GM19025 (cell line): ENCODE data around the gene SIRT6.
"Not testable (repeated sequence)": the region's sequence is repeated elsewhere in the genome, so short reads cannot be mapped to it uniquely, and the experiment has no call there.

Source experiments
- ATAC-seq: cut with Tn5 transposase; IDR thresholded peaks from one replicate; pipeline ENCODE4 v1.9.1; 2021; ENCODE audit warnings: mild to moderate bottlenecking, low read depth, moderate library complexity; ENCODE audit not compliant: unreplicated experiment

The SIRT6 gene

DNA sequence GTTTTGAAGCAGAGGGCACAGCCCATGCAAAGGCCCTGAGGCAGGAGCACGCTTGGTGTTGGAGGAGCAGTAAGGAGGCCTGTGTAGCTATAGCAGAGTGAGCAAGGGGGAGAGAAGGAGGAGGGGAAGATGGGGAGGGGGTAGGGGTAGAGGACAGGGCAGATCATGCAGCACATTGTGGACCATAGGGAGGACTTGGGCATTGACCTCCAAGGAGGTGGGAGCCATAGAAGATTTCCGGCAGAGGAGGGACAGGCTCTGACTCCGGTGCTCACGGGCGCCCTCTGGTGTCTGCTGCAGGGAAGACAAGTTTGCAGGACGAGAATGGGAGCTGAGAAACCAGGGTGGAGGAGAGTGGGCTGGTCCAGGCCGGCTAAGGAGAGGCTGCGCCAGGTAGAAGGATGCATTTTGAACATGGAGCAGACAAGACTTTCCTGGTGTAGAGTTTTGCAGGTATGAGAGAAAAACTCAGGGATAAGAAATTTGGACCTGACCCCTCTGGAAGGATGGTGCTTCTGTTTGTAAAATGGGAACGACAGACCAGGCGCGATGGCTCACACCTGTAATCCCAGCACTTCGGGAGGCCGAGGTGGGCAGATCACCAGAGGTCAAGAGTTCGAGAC lies 42.6 kb downstream of the SIRT6 start:
- no peak for ATAC-seq

DNA sequence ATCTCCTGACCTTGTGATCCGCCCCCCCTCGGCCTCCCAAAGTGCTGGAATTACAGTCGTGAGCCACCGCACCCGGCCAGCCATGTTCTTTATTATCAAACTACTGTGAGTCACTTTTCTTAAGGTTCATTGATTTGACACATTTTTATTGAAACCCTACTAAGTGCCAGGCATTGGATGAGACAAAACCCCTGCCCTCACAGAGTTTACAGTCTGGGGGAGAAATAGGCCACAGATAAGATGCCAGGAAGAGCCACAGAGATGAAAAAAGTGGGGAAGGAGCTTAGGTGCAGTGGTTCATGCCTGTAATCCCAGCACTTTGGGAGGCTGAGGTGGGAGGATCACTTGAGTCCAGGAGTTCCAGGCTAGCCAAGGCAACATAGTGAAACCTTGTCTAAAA lies 43.9 kb downstream of the SIRT6 start:
- no peak for ATAC-seq

DNA sequence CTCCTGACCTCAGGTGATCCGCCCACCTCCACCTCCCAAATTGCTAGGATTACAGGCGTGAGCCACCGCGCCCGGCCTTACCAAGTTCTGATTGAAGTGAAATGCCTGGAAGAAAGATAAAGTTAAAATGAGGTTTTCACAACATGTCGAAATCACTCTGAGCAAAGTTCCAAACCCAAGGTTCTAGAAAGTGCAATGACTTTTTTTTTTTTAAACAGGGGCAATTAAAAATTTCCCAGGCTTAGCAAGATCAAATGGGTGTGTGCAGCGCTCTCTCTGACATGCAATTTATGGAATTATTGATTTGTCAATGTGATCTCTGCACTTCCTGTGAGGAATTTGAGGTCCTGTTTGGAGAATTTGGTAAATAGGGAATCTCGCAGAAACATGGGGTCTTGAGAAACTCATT lies 45.7 kb downstream of the SIRT6 start:
- no peak for ATAC-seq

DNA sequence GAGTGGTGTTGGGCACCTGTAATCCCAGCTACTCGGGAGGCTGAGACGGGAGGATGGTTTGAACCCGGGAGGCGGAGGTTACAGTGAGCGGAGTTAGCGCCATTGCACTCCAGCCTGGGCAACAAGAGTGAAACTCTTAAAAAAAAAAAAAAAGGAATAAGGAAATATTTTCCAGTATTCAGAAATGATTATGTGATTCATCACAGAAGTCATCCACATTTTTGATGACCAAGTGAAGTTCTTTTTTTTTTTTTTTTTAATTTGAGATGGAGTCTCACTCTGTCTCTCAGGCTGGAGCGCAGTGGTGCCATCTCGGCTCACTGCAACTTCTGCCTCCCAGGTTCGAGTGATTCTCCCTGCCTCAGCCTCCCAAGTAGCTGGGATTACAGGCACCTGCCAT lies 47.0 kb downstream of the SIRT6 start:
- ATAC-seq = not testable (repeated sequence)

DNA sequence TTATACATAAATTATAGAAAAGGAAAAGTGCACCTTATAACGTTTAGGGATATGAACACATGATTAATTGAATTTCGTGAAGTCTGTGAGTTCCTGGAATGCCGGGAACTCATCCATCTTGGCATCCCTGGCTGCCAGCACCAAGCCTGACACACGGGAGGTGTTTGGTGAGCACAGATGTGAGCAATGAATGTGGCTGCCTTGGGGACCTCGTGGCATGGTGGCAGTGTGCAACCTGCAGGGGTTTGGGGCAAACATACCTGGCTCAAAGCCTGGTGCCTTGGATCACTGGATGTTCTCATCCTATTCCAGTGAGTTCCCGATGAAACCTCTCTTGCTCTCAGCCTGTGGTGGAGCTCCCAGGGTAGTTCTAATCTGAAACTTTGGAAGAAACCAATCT lies 48.0 kb downstream of the SIRT6 start:
- ATAC-seq = no peak

DNA sequence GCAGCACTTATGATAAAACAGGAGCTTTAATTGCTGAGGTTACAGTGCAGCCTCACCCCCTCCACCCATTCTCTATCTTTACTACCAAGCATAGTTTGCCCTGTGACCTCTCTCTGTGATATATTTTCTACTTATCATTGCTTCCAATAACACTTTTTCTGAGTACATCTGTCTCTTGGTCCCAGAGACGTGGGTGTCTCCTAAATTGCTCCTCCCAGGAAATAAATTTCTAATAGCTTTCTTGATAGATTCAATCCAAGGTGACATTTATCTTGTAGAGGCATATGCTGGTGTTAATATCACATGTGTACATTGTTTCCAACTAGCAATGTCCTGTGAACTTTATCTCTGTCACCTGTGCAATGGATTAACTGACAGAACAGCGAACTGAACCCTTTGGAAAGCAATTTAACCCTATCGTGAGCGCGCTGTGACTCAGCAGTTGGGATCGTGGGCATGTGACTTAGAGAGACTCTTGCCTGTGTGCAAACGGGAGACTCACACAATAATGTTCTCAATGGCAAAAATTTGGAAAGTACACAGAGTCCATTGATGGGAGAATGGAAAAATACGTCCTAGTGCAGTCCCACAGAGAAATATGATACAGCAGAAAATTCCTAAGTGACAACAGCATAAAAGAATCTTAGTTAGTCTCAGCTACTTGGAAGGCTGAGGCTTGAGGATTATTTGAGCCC lies 51.5 kb downstream of the SIRT6 start:
- ATAC-seq = no peak

DNA sequence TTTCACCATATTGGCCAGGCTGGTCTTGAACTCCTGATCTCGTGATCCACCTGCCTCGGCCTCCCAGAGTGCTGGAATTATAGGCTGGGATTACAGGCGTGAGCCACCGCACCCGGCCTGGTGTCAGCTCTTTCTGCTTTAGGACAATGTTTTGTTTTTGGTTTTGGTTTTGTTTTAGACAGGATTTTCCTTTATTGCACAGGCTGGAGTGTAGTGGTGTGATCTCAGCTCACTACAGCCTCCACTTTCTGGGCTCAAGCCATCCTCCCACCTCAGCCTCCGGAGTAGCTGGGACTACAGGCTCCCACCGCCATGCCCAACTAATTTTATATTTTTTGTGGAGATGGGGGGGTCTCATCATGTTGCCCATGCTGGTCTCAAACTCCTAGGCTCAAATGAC lies 53.3 kb downstream of the SIRT6 start:
- not testable (repeated sequence) for ATAC-seq

DNA sequence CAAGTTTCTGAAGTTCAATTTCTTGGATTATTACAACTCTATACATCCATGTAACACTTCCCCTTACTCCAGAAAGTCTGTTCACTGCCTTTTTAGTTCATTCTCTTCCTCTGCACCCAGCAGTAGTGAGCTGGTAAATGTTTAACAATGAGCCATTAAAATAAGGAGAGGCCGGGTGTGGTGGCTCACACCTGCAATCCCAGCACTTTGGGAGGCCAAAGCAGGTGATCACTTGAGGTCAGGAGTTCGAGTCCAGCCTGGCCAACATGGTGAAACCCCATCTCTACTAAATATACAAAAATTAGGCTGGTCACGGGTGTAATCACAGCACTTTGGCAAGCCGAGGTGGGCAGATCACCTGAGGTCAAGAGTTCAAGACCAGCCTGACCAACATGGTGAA lies 55.0 kb downstream of the SIRT6 start:
- ATAC-seq = not testable (repeated sequence)

DNA sequence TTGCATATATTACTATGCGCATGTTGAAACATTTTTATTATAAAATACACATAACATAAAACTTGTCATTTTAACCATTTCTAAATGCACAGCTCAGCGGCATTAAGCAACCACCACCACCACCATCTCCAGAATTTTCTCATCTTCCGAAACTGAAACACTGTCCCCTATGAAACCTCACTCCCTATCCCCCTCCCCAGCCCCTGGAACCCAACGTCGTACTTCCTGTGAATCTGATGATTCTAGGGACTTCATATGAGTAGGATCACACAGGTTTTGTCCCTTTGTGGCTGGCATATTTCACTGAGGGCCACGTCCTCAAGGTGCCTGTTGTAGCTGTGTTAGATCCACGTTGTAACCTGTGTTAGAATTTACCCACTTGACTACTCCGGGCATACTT lies 57.7 kb downstream of the SIRT6 start:
- no peak for ATAC-seq
